Measurements from ENCODE around the gene CASTOR1.

DNA sequence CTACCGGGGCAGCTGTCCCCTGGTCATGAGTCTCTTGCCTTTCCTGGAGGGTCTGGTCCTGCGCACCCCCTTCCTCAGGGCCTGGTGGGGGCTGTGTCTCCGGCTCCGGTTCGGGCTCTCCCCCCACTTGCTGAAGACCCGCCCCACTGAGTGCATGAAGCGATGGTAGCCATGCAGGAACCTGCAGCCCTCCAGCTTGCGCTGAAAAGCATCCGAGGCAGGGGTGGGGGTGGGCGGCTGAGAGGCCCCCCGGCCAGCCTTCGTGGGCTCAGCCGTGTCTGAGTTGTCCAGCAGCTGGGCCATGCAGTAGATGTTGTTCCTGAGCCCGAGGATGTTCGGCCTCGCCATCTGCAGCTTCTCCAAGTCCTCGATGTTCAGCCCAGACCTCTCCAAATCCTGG, 25.4 kb downstream of the CASTOR1 start:
- TF ChIP-seq ZNF600 (tag by site-specific recombination; IDR thresholded peaks at IDR 0.05) (no peak), TCF7L2 (IDR thresholded peaks at IDR 0.05; ENCODE audit: borderline replicate concordance, low read depth, low read length) (no peak), WT1 (tag by site-specific recombination; IDR thresholded peaks at IDR 0.05) (no peak)
- TF ChIP-seq, protein P1, sequence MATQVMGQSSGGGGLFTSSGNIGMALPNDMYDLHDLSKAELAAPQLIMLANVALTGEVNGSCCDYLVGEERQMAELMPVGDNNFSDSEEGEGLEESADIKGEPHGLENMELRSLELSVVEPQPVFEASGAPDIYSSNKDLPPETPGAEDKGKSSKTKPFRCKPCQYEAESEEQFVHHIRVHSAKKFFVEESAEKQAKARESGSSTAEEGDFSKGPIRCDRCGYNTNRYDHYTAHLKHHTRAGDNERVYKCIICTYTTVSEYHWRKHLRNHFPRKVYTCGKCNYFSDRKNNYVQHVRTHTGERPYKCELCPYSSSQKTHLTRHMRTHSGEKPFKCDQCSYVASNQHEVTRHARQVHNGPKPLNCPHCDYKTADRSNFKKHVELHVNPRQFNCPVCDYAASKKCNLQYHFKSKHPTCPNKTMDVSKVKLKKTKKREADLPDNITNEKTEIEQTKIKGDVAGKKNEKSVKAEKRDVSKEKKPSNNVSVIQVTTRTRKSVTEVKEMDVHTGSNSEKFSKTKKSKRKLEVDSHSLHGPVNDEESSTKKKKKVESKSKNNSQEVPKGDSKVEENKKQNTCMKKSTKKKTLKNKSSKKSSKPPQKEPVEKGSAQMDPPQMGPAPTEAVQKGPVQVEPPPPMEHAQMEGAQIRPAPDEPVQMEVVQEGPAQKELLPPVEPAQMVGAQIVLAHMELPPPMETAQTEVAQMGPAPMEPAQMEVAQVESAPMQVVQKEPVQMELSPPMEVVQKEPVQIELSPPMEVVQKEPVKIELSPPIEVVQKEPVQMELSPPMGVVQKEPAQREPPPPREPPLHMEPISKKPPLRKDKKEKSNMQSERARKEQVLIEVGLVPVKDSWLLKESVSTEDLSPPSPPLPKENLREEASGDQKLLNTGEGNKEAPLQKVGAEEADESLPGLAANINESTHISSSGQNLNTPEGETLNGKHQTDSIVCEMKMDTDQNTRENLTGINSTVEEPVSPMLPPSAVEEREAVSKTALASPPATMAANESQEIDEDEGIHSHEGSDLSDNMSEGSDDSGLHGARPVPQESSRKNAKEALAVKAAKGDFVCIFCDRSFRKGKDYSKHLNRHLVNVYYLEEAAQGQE (tag by site-specific recombination; IDR thresholded peaks at IDR 0.05): no peak
- TF ChIP-seq, protein P2, sequence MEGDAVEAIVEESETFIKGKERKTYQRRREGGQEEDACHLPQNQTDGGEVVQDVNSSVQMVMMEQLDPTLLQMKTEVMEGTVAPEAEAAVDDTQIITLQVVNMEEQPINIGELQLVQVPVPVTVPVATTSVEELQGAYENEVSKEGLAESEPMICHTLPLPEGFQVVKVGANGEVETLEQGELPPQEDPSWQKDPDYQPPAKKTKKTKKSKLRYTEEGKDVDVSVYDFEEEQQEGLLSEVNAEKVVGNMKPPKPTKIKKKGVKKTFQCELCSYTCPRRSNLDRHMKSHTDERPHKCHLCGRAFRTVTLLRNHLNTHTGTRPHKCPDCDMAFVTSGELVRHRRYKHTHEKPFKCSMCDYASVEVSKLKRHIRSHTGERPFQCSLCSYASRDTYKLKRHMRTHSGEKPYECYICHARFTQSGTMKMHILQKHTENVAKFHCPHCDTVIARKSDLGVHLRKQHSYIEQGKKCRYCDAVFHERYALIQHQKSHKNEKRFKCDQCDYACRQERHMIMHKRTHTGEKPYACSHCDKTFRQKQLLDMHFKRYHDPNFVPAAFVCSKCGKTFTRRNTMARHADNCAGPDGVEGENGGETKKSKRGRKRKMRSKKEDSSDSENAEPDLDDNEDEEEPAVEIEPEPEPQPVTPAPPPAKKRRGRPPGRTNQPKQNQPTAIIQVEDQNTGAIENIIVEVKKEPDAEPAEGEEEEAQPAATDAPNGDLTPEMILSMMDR (tag by site-specific recombination; IDR thresholded peaks at IDR 0.05): no peak
